Heart right ventricle (tissue), 16 donors: ENCODE data around the gene CCDC85C. TPM values are rescaled to one million over a fixed set of nuclear protein-coding genes. Genes with fewer than 3 reads are reported as not detected.

Experiments used
- ATAC-seq, 8 donors: fragments of 200-7000 bp; cut with Tn5 transposase; one replicate each; pipeline ENCODE4 v1.9.1; 2020; ENCODE audit warnings: mild to moderate bottlenecking in 8 of 8, moderate library complexity in 8 of 8, moderate number of reproducible peaks in 1 of 8
- DNase-seq, 2 donors: peaks; one replicate each; pipeline ENCODE4 v3.0.0-alpha.2; 2020
- H3K27ac ChIP-seq, 10 donors: fragments of 200-600 bp; sonication (generic) in 2 of 10; one replicate each; pipeline versions ENCODE4 v1.5.0 to v1.8.0; 2020 to 2022; ENCODE audit warnings: mild to moderate bottlenecking in 3 of 10
- H3K27me3 ChIP-seq, 7 donors: fragments of 200-600 bp; one replicate each; pipeline ENCODE4 v1.8.0; 2021 to 2022; ENCODE audit warnings: mild to moderate bottlenecking in 2 of 7
- H3K36me3 ChIP-seq, 9 donors: fragments of 200-600 bp; sonication (generic) in 1 of 9; one replicate each; pipeline versions ENCODE4 v1.5.0 to v1.8.0; 2020 to 2022; ENCODE audit warnings: mild to moderate bottlenecking in 2 of 9
- H3K4me1 ChIP-seq, 9 donors: fragments of 200-600 bp; sonication (generic) in 1 of 9; one replicate each; pipeline versions ENCODE4 v1.5.0 to v1.8.0; 2020 to 2022; ENCODE audit warnings: mild to moderate bottlenecking in 4 of 9
- H3K4me3 ChIP-seq, 10 donors: fragments of 200-600 bp; sonication (generic) in 2 of 10; one replicate each; pipeline versions ENCODE4 v1.5.0 to v1.8.0; 2020 to 2022; ENCODE audit warnings: mild to moderate bottlenecking in 7 of 10, moderate library complexity in 2 of 10
- H3K9me3 ChIP-seq, 11 donors: fragments of 200-600 bp in 10 of 11; sonication (generic) in 2 of 11; one replicate each; pipeline versions ENCODE4 v1.5.0 to v1.8.0; 2013 to 2022; ENCODE audit warnings: mild to moderate bottlenecking in 2 of 11, control low read depth in 1 of 11, moderate library complexity in 1 of 11
- WGBS, 2 donors: extraction: QIAGEN DNeasy Blood & Tissue Kit; methylation state at CpG; one replicate each; pipeline ENCODE4 v1.1.7; 2013; ENCODE audit warnings: inconsistent platforms in 1 of 2; 5-methylcytosine and 5-hydroxymethylcytosine counted together
- intact Hi-C, 10 donors: fragments of 100-400 bp; cut with DNase I; formaldehyde crosslinking; loops; one replicate each; pipeline versions ENCODE4 v1.11.1 to v1.14.2; 2022
- long read RNA-seq, 3 donors: library from polyadenylated mRNA; unstranded; transcript quantifications; one replicate each; pipeline ENCODE4 v2.0.0, GENCODE V29; 2020 to 2021
- polyA plus RNA-seq, 2 donors: library from polyadenylated mRNA; stranded (reverse); fragments of 200-250 nt; gene quantifications; one replicate each; pipeline ENCODE4 v1.2.3, GENCODE V29; 2013
- total RNA-seq, 10 donors: library from RNA; stranded (reverse); fragmentation: NEBNext Ultra II Directional in 3 of 10; extraction: Animal tissue kit (Norgen Biotek cat#: 25700) in 3 of 10; gene quantifications; one replicate each; pipeline versions ENCODE4 v1.2.1 to v1.2.4, GENCODE V29; 2021 to 2023
- TF ChIP-seq, protein P1 (sequence below), 9 donors: fragments of 200-600 bp; sonication (generic) in 2 of 9; IDR thresholded peaks; one replicate each; pipeline versions ENCODE4 v1.5.0 to v1.8.0; 2021 to 2022; ENCODE audit warnings: antibody characterized with exemption in 9 of 9, mild to moderate bottlenecking in 5 of 9, moderate library complexity in 1 of 9
- donor health status: Arrhythmogenic right ventricular cardiomyopathy.
- donor health status: ischemic (EF 13 %, LVEDD 7.1; RV severe dilation, severe dysfunction).
- donor health status: healthy with polysubstance abuse.
- donor health status: DM: no; HTN: yes; CAD: no.
- donor health status: DM: no; HTN: no; CAD: no.
- donor health status: ischemic (EF 25% LVEDD 6.9; RV normal size, moderate dysfunction).
- donor health status: ischemic (EF 25% LVEDD 5.7; RV mildly dilated, moderate dysfunction).
- donor health status: healthy.
- donor health status: DM: yes; HTN: yes; CAD: no.
- donor health status: Ischemic cardiomyopathy.
- donor health status: ischemic (EF 35%, LVEDD 5.7; RV mildly dilated, moderate dysfunction).
- donor health status: nonischemic (EF 11% LVEDD 7.7; RV severe dilation, severe dysfunction).
- donor health status: DM: yes; HTN: yes; CAD: no.
- donor health status: PGD.
- donor health status: ischemic (EF 29% LVEDD 5.4; RV normal size, mild dysfunction).
- donor health status: nonischemic (EF 23%, LVEDD 6.1; RV moderate dilation, normal function).

The CCDC85C gene
- 10 to 100 TPM; 28.7 to 50.2 (median 32.1) TPM for total RNA-seq
- 10 to 100 TPM in 1 of 2 donors, 1 to 10 TPM in 1; 9.0 to 23.8 TPM for polyA plus RNA-seq
- long read RNA-seq, donor 1, full-length matches to known transcripts = 8 of 53 reads
- long read RNA-seq, donor 1, partial matches to known transcripts = 2 of 53 reads
- long read RNA-seq, donor 1, other reads (novel, unspliced or antisense) = 43 of 53 reads
- long read RNA-seq, donor 2, full-length matches to known transcripts = 14 of 77 reads
- long read RNA-seq, donor 2, partial matches to known transcripts = 3 of 77 reads
- long read RNA-seq, donor 2, other reads (novel, unspliced or antisense) = 60 of 77 reads
- long read RNA-seq, donor 3, full-length matches to known transcripts = 3 of 137 reads
- long read RNA-seq, donor 3, partial matches to known transcripts = 9 of 137 reads
- long read RNA-seq, donor 3, other reads (novel, unspliced or antisense) = 125 of 137 reads

GRCh38 chr14:99603471-99604277, at the start of gene CCDC85C:
TSS of gene CCDC85C (minus strand) at chr14:99604207. CDS start at chr14:99603959, 248 bp downstream.
- Histone ChIP-seq H3K4me3 (peak within 1 kb of the TSS; percentile 70 to 97 (median 85)), H3K4me1 (peaks cover 19 to 64% (median 48%) of the 10 kb centered on the region in 9 donors), H3K27me3 (peaks cover 0 to 39% (median 0%) of the 10 kb centered on the region in 7 donors), H3K36me3 (no peaks in the 10 kb centered on the region), H3K27ac (peak within 1 kb of the TSS; percentile 52 to 96 (median 90)), H3K9me3 (no peaks in the 10 kb centered on the region)
- intact Hi-C loops = loop anchor here in 6 of 10 donors (5.0 kb wide), 3 partner anchors 36 to 66 kb away; no protein-coding TSS in a partner anchor
- TF ChIP-seq, protein P1, sequence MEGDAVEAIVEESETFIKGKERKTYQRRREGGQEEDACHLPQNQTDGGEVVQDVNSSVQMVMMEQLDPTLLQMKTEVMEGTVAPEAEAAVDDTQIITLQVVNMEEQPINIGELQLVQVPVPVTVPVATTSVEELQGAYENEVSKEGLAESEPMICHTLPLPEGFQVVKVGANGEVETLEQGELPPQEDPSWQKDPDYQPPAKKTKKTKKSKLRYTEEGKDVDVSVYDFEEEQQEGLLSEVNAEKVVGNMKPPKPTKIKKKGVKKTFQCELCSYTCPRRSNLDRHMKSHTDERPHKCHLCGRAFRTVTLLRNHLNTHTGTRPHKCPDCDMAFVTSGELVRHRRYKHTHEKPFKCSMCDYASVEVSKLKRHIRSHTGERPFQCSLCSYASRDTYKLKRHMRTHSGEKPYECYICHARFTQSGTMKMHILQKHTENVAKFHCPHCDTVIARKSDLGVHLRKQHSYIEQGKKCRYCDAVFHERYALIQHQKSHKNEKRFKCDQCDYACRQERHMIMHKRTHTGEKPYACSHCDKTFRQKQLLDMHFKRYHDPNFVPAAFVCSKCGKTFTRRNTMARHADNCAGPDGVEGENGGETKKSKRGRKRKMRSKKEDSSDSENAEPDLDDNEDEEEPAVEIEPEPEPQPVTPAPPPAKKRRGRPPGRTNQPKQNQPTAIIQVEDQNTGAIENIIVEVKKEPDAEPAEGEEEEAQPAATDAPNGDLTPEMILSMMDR (IDR thresholded peaks at IDR 0.05) = peak in 3 of 9 donors; percentile 11 to 17 (median 12)
- 1 to 3% methylated on average over 83 to 127 of the region's 128 CpGs for WGBS, 2 donors
- DNase-seq = peak; percentile 19 to 43
- ATAC-seq = no peak

DNA sequence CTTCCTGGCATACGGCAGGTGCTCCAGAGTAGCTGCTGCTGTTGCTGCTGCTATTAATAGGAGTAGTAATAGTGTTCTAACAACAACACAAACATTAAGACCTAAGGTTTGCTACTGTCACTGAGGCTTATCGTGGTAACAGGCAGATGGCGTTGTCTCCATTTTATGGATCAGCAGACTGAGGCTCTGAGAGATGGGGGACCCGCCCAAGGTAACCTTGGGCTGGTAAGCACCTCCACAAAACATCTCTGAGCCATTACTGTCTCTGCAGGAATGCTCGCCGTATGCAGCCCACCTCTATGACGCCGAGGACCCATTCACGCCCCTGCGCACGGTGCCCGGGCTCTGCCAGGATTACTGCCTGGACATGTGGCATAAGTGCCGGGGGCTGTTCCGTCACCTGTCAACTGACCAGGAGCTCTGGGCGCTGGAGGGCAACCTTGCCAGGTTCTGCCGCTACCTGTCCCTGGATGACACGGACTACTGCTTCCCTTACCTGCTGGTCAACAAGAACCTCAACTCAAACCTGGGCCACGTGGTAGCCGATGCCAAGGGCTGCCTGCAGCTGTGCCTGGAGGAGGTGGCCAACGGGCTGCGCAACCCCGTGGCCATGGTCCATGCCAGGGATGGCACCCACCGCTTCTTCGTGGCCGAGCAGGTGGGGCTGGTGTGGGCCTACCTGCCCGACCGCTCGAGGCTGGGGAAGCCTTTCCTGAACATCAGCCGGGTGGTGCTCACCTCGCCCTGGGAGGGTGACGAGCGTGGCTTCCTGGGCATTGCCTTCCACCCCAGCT, 48.1 kb upstream of the CCDC85C start:
- peaks cover 0 to 8% (median 0%) of the 10 kb centered on the region in 9 donors for H3K36me3 ChIP-seq
- 95 to 96% methylated on average over 32 of the region's 32 CpGs for WGBS, 2 donors
- H3K4me3 ChIP-seq = no peak overlapping the region
- ATAC-seq (peak in 1 of 8 donors; percentile 8), DNase-seq (no peak)
- peaks cover 0 to 7% (median 0%) of the 10 kb centered on the region in 7 donors for H3K27me3 ChIP-seq
- H3K4me1 ChIP-seq = no peaks in the 10 kb centered on the region
- intact Hi-C loops = no loop called here
- H3K9me3 ChIP-seq = no peaks in the 10 kb centered on the region
- no peak overlapping the region for H3K27ac ChIP-seq
- TF ChIP-seq, protein P1 (IDR thresholded peaks at IDR 0.05) = no peak

DNA sequence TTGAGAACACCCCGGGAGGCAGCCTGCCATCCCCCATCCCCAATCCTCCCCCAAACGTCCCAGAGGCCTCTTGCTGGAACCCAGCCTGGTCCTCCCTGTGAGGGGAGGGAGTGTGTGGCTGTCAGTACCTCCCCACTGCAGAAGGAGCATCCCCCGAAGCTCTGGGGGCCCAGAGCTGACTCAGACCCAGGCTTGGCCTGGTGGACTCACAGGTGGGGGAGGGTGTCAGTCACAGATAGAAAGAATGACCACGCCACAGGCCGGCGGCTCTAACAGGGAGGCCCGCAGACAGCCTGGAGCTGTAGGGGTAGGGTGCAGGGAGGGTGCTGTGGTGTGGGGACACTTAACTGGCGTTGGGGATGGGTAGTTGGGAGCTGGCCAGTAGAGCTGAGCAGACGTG, 46.2 kb upstream of the CCDC85C start:
- intact Hi-C loops = no loop called here
- no peak for ATAC-seq
- TF ChIP-seq, protein P1 (IDR thresholded peaks at IDR 0.05) = no peak
- H3K27ac ChIP-seq = no peak overlapping the region
- no peak overlapping the region for H3K4me3 ChIP-seq
- 68 to 81% methylated on average over 9 of the region's 9 CpGs for WGBS, 2 donors
- no peaks in the 10 kb centered on the region for H3K9me3 ChIP-seq
- no peak for DNase-seq
- peaks cover 0 to 8% (median 0%) of the 10 kb centered on the region in 9 donors for H3K36me3 ChIP-seq
- peaks cover 0 to 15% (median 0%) of the 10 kb centered on the region in 7 donors for H3K27me3 ChIP-seq
- peaks cover 0 to 10% (median 0%) of the 10 kb centered on the region in 9 donors for H3K4me1 ChIP-seq
